CD8-positive, alpha-beta memory T cell (primary cell): ENCODE results near the gene NACC2. TPM values are rescaled to one million over a fixed set of nuclear protein-coding genes. Genes with fewer than 3 reads are reported as not detected.

ENCODE experiments used
- CTCF ChIA-PET: fragments of 350-600 bp; sonication (Branson Sonifier 250); formaldehyde crosslinking; loops from one replicate; lab custom pipeline; 2021; ENCODE audit warnings: antibody characterized with exemption; lab: Charles Lee
- POLR2A ChIA-PET: fragments of 350-600 bp; sonication (Branson Sonifier 250); formaldehyde crosslinking; loops from one replicate; lab custom pipeline; 2021; ENCODE audit warnings: antibody characterized with exemption; lab: Charles Lee
- DNase-seq, 5 donors: peaks; one replicate each; pipeline versions ENCODE4 v3.0.0 to v3.0.0-alpha.2; 2020 to 2022; ENCODE audit warnings: mixed read lengths in 1 of 5
- H3K27ac ChIP-seq: one replicate; pipeline ENCODE4 v1.7.0; 2013; ENCODE audit warnings: low read depth, mild to moderate bottlenecking, low read length, moderate library complexity
- H3K27me3 ChIP-seq: 2 replicates; pipeline ENCODE4 v1.7.0; 2013; ENCODE audit warnings: low read length, mild to moderate bottlenecking; ENCODE audit not compliant: insufficient read depth, poor library complexity, severe bottlenecking
- H3K36me3 ChIP-seq: 2 replicates; pipeline ENCODE4 v1.7.0; 2013; ENCODE audit warnings: mild to moderate bottlenecking, low read length, moderate library complexity; ENCODE audit not compliant: insufficient read depth
- H3K4me1 ChIP-seq: 2 replicates; pipeline ENCODE4 v1.7.0; 2013; ENCODE audit warnings: mild to moderate bottlenecking, low read length, moderate library complexity; ENCODE audit not compliant: insufficient read depth
- H3K4me3 ChIP-seq: 2 replicates; pipeline ENCODE4 v1.7.0; 2013; ENCODE audit warnings: mild to moderate bottlenecking, low read length
- H3K9me3 ChIP-seq: 2 replicates; pipeline ENCODE4 v1.7.0; 2013; ENCODE audit warnings: mild to moderate bottlenecking, low read length
- H3K27ac Mint-ChIP-seq, 8 donors: one replicate each; pipeline ENCODE4 v1.8.0; 2020 to 2021; ENCODE audit warnings: mixed read lengths in 8 of 8, mild to moderate bottlenecking in 6 of 8, inconsistent platforms in 3 of 8, moderate library complexity in 3 of 8
- H3K27me3 Mint-ChIP-seq, 2 donors: one replicate each; pipeline ENCODE4 v1.8.0; 2020 to 2021; ENCODE audit warnings: mixed read lengths in 2 of 2, mild to moderate bottlenecking in 1 of 2, moderate library complexity in 1 of 2
- H3K36me3 Mint-ChIP-seq, 3 donors: one replicate each; pipeline ENCODE4 v1.8.0; 2020 to 2021; ENCODE audit warnings: mixed read lengths in 3 of 3, inconsistent platforms in 1 of 3, mild to moderate bottlenecking in 1 of 3
- H3K4me1 Mint-ChIP-seq, 3 donors: one replicate each; pipeline ENCODE4 v1.8.0; 2020 to 2021; ENCODE audit warnings: mixed read lengths in 3 of 3, inconsistent platforms in 1 of 3, mild to moderate bottlenecking in 1 of 3
- H3K4me3 Mint-ChIP-seq, 7 donors: one replicate each; pipeline ENCODE4 v1.8.0; 2020 to 2021; ENCODE audit warnings: mixed read lengths in 7 of 7, mild to moderate bottlenecking in 6 of 7, moderate library complexity in 4 of 7, inconsistent platforms in 2 of 7
- H3K9me3 Mint-ChIP-seq, 5 donors: one replicate each; pipeline ENCODE4 v1.8.0; 2020 to 2022; ENCODE audit warnings: mixed read lengths in 5 of 5, mild to moderate bottlenecking in 3 of 5, moderate library complexity in 2 of 5, inconsistent platforms in 1 of 5
- polyA plus RNA-seq: library from polyadenylated mRNA; unstranded; fragments of 300-500 nt; fragmentation: Illumina TruSeq; gene quantifications from one replicate; pipeline ENCODE4 v1.2.3, GENCODE V29; 2021
- total RNA-seq, 2 experiments: library from RNA; stranded (reverse); gene quantifications; one replicate each; pipeline ENCODE4 v1.2.3, GENCODE V29; 2021

NACC2 gene
- total and polyA plus RNA-seq, 3 experiments from 2014 or later, result 2.9 to 9.1 (median 9.0) TPM

- ChIA-PET CTCF (no interaction called here), POLR2A (no interaction called here)
- Mint-ChIP-seq H3K4me1 (peaks cover 0 to 3% (median 0%) of the 10 kb centered on the region in 3 donors), H3K27me3 (peaks cover 0 to 1% of the 10 kb centered on the region in 2 donors), H3K36me3 (peaks cover 0 to 21% (median 2%) of the 10 kb centered on the region in 3 donors), H3K27ac (no peak overlapping the region), H3K9me3 (no peaks in the 10 kb centered on the region), H3K4me3 (no peak overlapping the region)
- Histone ChIP-seq H3K4me1 (no peaks in the 10 kb centered on the region), H3K27ac (no peak overlapping the region), H3K36me3 (no peaks in the 10 kb centered on the region), H3K27me3 (no peaks in the 10 kb centered on the region), H3K4me3 (no peak overlapping the region), H3K9me3 (no peaks in the 10 kb centered on the region)
- DNase-seq, result no peak
Measured at GRCh38 chr9:136014147-136014923, 80.8 kb downstream of the NACC2 start.

DNA sequence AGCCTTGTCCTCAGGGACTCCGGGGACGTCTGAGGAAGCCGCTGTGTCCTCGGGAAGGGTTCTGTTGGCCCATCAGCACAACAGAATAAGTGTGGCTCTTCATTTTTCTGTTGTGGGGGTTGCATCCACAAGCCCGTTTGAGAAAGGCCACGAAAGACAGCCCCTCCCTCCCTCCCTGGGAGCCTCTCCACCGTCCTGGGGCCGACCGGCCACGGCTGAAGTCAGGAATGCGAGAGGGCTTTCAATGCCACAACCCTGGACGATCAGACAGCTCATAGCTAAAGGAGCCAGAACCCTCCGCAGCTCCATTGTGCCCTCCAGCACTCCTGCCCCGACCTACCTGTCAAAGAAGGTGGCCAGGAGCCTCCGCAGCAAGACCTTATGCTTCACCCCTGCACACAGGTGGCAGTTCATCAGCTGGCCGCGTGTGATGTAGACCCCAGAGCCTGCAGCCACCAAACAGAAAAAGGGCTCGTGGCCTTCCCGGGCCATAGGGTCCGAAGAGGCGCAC is 81.5 kb downstream of the NACC2 start:
- H3K27ac Mint-ChIP-seq, result no peak overlapping the region
- Histone ChIP-seq H3K4me1 (no peaks in the 10 kb centered on the region), H3K27me3 (no peaks in the 10 kb centered on the region), H3K36me3 (no peaks in the 10 kb centered on the region), H3K27ac (no peak overlapping the region), H3K9me3 (no peaks in the 10 kb centered on the region), H3K4me3 (no peak overlapping the region)
- H3K4me3 Mint-ChIP-seq, result no peak overlapping the region
- H3K27me3 Mint-ChIP-seq, result peaks cover 0 to 1% of the 10 kb centered on the region in 2 donors
- H3K36me3 Mint-ChIP-seq, result peaks cover 0 to 21% (median 2%) of the 10 kb centered on the region in 3 donors
- DNase-seq, result peak in 1 of 5 donors; percentile 7
- ChIA-PET POLR2A (no interaction called here), CTCF (no interaction called here)
- peaks cover 0 to 3% (median 0%) of the 10 kb centered on the region in 3 donors for H3K4me1 Mint-ChIP-seq
- no peaks in the 10 kb centered on the region for H3K9me3 Mint-ChIP-seq

DNA sequence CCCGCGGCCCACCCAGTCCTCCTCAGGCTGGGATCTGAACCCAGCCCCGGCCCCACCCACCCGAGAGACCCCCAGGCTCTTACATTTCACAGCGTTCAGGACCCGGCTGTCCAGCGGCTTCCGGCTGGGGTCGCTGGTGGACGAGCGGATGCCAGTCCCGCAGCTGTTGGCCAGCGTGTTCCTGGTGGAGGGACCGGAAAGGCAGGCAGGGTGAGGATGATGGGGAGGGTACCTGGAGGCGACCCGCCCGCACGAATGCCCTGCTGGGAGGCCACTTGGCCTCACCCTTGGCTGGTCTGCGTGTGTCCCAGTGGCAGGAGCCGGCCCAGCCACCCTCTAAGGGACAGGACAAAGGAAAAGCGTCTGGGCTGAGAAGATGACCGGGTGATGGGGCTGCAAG is 82.0 kb downstream of the NACC2 start:
- ChIA-PET CTCF (no interaction called here), POLR2A (no interaction called here)
- Mint-ChIP-seq H3K4me3 (no peak overlapping the region), H3K9me3 (no peaks in the 10 kb centered on the region), H3K4me1 (peaks cover 0 to 3% (median 0%) of the 10 kb centered on the region in 3 donors), H3K27me3 (peaks cover 0 to 1% of the 10 kb centered on the region in 2 donors), H3K27ac (no peak overlapping the region), H3K36me3 (peaks cover 0 to 22% (median 2%) of the 10 kb centered on the region in 3 donors)
- H3K36me3 ChIP-seq, result no peaks in the 10 kb centered on the region
- H3K9me3 ChIP-seq, result no peaks in the 10 kb centered on the region
- H3K27me3 ChIP-seq, result no peaks in the 10 kb centered on the region
- no peaks in the 10 kb centered on the region for H3K4me1 ChIP-seq
- H3K4me3 ChIP-seq, result no peak overlapping the region
- DNase-seq, result peak in 1 of 5 donors; percentile 12
- no peak overlapping the region for H3K27ac ChIP-seq

GRCh38 chr9:136012651-136013050 is 82.4 kb downstream of the NACC2 start:
- Mint-ChIP-seq H3K4me1 (peaks cover 0 to 3% (median 0%) of the 10 kb centered on the region in 3 donors), H3K27me3 (peaks cover 0 to 1% of the 10 kb centered on the region in 2 donors), H3K27ac (no peak overlapping the region), H3K4me3 (no peak overlapping the region), H3K36me3 (peaks cover 0 to 25% (median 2%) of the 10 kb centered on the region in 3 donors), H3K9me3 (no peaks in the 10 kb centered on the region)
- DNase-seq, result peak in 1 of 5 donors; percentile 19
- H3K9me3 ChIP-seq, result no peaks in the 10 kb centered on the region
- no peaks in the 10 kb centered on the region for H3K36me3 ChIP-seq
- H3K27me3 ChIP-seq, result no peaks in the 10 kb centered on the region
- H3K4me3 ChIP-seq, result no peak overlapping the region
- no peaks in the 10 kb centered on the region for H3K4me1 ChIP-seq
- H3K27ac ChIP-seq, result no peak overlapping the region
- ChIA-PET POLR2A (no interaction called here), CTCF (no interaction called here)

DNA sequence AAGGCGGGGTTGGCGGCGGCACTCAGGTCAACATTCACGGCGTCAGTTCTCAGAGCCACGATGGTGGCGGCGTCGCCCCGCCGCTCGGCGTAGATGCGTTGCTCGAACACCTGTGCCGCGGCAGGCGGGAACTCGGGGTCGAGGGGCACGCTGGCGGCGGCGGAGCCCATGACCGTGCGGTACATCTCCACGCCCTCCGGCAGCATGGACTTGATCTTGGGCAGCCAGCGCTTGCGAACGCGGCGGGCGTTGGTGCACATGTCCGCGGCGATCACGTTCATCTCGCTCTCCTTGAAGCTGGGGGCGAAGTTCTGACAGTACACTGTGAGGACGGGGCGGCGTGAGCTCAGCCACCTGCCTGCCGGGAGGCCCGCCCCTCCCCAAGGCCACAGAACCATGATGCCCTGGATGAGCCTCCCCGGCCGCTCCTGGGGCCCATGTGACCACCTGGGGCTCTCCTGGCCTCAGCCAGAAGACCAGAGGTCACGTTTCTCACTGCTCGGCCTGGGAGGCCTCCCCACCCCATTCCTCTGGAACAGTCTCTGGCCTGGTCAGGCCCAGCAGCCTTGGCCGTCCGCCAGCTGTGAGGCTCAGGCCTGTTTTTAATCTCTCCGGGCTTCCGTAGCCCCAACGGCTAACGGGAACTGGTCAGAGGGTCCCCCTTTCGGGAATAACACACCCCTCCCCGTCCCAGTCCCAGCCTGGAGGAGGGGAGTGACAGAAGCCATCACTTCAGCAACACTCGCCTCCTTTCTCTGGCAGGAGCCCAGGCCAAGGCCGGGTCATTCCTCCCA is 83.2 kb downstream of the NACC2 start:
- Histone ChIP-seq H3K4me1 (no peaks in the 10 kb centered on the region), H3K27me3 (no peaks in the 10 kb centered on the region), H3K36me3 (no peaks in the 10 kb centered on the region), H3K9me3 (no peaks in the 10 kb centered on the region), H3K27ac (no peak overlapping the region), H3K4me3 (no peak overlapping the region)
- CTCF ChIA-PET, result no interaction called here
- DNase-seq, result peak in 1 of 5 donors; percentile 41
- Mint-ChIP-seq H3K9me3 (no peaks in the 10 kb centered on the region), H3K27me3 (peaks cover 0 to 1% of the 10 kb centered on the region in 2 donors), H3K36me3 (peaks cover 0 to 26% (median 2%) of the 10 kb centered on the region in 3 donors), H3K4me1 (peaks cover 0 to 3% (median 0%) of the 10 kb centered on the region in 3 donors), H3K27ac (no peak overlapping the region), H3K4me3 (no peak overlapping the region)
- POLR2A ChIA-PET, result no interaction called here

- Histone ChIP-seq H3K27me3 (no peaks in the 10 kb centered on the region), H3K9me3 (no peaks in the 10 kb centered on the region), H3K36me3 (no peaks in the 10 kb centered on the region), H3K4me3 (no peak overlapping the region), H3K4me1 (no peaks in the 10 kb centered on the region), H3K27ac (no peak overlapping the region)
- DNase-seq, result peak in 1 of 5 donors; percentile 33
- Mint-ChIP-seq H3K36me3 (peaks cover 0 to 24% (median 2%) of the 10 kb centered on the region in 3 donors), H3K4me1 (no peaks in the 10 kb centered on the region), H3K4me3 (no peak overlapping the region), H3K9me3 (no peaks in the 10 kb centered on the region), H3K27me3 (peaks cover 0 to 1% of the 10 kb centered on the region in 2 donors), H3K27ac (no peak overlapping the region)
- ChIA-PET POLR2A (no interaction called here), CTCF (no interaction called here)
Measured at GRCh38 chr9:136011376-136011702, 83.8 kb downstream of the NACC2 start.

DNA sequence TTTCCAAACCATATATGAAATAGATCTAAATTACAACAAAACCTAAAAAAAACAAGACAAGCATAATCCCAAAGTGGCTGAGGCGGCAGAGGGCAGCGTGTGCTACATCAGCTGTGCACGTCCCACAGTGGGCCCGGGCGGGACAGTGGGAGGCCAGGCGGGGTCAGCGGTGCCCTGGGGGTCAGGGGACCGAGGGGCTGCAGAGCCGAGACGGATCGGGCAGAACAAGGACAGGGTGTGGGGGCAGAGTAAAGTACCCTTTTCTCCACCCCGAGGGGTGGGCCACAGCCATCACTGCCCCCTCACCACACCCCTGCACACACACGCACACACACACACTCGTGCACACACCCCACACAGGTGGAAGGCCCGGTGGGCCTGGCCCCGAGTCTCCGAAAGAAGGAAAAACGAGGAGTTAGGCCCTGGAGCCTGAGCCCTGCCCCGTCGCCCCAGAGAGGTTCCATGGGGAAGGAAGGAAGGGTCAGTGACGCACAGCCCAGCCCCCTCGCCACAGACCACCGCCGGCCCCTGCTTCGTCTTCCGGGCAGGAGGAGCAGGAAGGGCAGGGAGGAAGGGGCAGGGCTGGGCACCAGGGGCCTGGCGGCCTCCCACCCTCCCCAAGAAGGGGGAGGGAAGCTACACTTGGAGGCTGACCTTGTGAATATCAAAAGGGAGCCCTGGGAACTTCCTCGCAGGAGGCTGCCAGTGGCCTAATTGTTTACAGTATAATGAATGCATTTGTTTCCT is 84.3 kb downstream of the NACC2 start:
- Mint-ChIP-seq H3K4me3 (no peak overlapping the region), H3K4me1 (no peaks in the 10 kb centered on the region), H3K27me3 (peaks cover 0 to 1% of the 10 kb centered on the region in 2 donors), H3K27ac (peak overlapping the region in 1 of 8 donors; percentile 58), H3K9me3 (no peaks in the 10 kb centered on the region), H3K36me3 (peaks cover 0 to 23% (median 2%) of the 10 kb centered on the region in 3 donors)
- H3K9me3 ChIP-seq, result no peaks in the 10 kb centered on the region
- no peaks in the 10 kb centered on the region for H3K4me1 ChIP-seq
- no peaks in the 10 kb centered on the region for H3K36me3 ChIP-seq
- H3K27me3 ChIP-seq, result no peaks in the 10 kb centered on the region
- H3K27ac ChIP-seq, result no peak overlapping the region
- ChIA-PET POLR2A (no interaction called here), CTCF (no interaction called here)
- H3K4me3 ChIP-seq, result no peak overlapping the region
- DNase-seq, result peak in 1 of 5 donors; percentile 38
